22Rv1 (cell line): ENCODE measurements around the gene AKR1A1.
"Not testable (repeated sequence)": the region's sequence is repeated elsewhere in the genome, so short reads cannot be mapped to it uniquely, and the experiment has no call there.

Experiments used
- H3K27ac ChIP-seq: fragments of 450-650 bp; 2 replicates; pipeline ENCODE4 v1.5.1; 2017
- CTCF ChIP-seq: fragments of 450-650 bp; IDR thresholded peaks from 2 replicates; pipeline ENCODE4 v1.5.1; 2017; ENCODE audit warnings: mild to moderate bottlenecking
- ZFX ChIP-seq: fragments of 450-650 bp; IDR thresholded peaks from 2 replicates; pipeline ENCODE4 v1.6.1; 2017; ENCODE audit warnings: antibody characterized with exemption, borderline replicate concordance

AKR1A1 gene

GRCh38 chr1:45586769-45587168 lies 36.1 kb downstream of the AKR1A1 start:
- TF ChIP-seq CTCF: no peak
- TF ChIP-seq ZFX: no peak
- H3K27ac ChIP-seq: no peak overlapping the region

- H3K27ac ChIP-seq: peak overlapping the region; percentile 65
Measured at GRCh38 chr1:45589861-45590260, 39.2 kb downstream of the AKR1A1 start.

GRCh38 chr1:45594412-45594811 lies 43.8 kb downstream of the AKR1A1 start:
- TF ChIP-seq ZFX: no peak
- no peak for TF ChIP-seq CTCF
- H3K27ac ChIP-seq: no peak overlapping the region

More at GRCh38 chr1:45589861-45590260, 39.2 kb downstream of the AKR1A1 start:
- TF ChIP-seq CTCF (no peak), ZFX (no peak)

- not testable (repeated sequence) for H3K27ac ChIP-seq
Measured at GRCh38 chr1:45596765-45597164, 46.1 kb downstream of the AKR1A1 start.

GRCh38 chr1:45604239-45604638 lies 53.6 kb downstream of the AKR1A1 start:
- H3K27ac ChIP-seq: no peak overlapping the region
- no peak for TF ChIP-seq ZFX
- no peak for TF ChIP-seq CTCF

- TF ChIP-seq CTCF: no peak
- no peak for TF ChIP-seq ZFX
- no peak overlapping the region for H3K27ac ChIP-seq
Measured at GRCh38 chr1:45607404-45608074, 56.9 kb downstream of the AKR1A1 start.

- TF ChIP-seq ZFX (no peak), CTCF (no peak)
- H3K27ac ChIP-seq: no peak overlapping the region
Measured at GRCh38 chr1:45608175-45609156, 57.8 kb downstream of the AKR1A1 start.
